ENCODE results near the gene STBD1.

- TF ChIP-seq CTCF (IDR thresholded peaks at IDR 0.05; ENCODE audit: low read depth, low read length): no peak
- no peak for TF ChIP-seq EZH2phosphoT487 (IDR thresholded peaks at IDR 0.05; ENCODE audit: low read depth)
These were observed 10.2 kb upstream of the STBD1 start for GRCh38 chr4:76296286-76296820.
